Stimulated activated CD8-positive, alpha-beta memory T cell treated with anti-CD3 and anti-CD28 coated beads, Interleukin-4, amount 100 ng/mL, for 24 hours (primary cell): ENCODE results near the gene JARID2.

ENCODE experiments used
- DNase-seq: peaks from one replicate; pipeline ENCODE4 v3.0.0-alpha.2; 2020; ENCODE audit warnings: low read depth

JARID2 gene

DNA sequence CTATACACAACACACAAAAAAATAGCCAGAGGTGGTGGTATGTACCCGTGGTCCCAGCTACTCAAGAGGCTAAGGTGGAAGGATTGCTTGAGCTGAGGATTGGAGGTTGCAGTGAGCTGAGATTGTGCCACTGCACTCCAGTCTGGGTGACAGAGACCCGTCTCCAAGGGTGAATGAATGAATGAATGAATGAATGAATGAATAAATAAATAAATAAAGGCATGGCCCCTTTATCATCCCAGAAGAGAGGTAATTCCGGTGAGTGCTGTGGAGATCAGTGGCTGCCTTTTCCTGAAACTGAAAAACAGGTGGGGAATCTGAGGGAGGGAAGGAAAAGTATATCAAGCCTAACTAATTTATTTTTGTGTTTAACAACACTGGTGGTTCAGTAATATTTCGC is 90.0 kb downstream of the JARID2 start:
- DNase-seq = no peak

DNA sequence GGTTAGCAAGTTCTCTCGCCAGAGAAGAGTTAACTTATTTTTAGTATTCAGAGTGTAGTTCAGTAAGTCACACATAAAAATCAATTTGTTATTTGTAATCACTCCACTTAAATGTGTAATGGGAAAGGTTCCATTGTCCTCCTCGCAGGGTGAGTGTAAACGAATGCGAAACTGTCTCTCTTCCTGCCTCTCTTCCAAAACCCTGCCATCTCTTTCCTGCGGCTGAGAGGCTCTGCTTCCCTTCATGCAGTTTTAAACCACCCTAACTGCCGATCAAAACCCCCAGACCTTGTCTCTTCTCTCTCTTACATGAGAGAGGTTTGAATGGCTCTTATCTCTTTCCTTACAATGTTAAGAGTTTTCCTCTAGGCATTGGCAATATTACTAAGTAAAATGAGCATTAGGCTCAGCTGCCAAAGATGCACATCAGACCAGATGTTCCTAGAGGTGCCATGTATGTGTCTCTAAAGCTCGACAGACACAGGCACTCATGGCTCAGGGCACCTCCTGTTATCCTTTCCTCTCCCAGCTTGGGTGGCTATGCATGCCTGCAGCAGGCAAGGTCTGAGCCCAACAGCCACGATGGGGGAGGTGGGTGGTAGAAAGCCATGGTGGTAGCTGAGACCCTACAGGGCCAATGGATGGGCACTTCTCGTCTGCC is 91.2 kb downstream of the JARID2 start:
- DNase-seq = no peak

DNA sequence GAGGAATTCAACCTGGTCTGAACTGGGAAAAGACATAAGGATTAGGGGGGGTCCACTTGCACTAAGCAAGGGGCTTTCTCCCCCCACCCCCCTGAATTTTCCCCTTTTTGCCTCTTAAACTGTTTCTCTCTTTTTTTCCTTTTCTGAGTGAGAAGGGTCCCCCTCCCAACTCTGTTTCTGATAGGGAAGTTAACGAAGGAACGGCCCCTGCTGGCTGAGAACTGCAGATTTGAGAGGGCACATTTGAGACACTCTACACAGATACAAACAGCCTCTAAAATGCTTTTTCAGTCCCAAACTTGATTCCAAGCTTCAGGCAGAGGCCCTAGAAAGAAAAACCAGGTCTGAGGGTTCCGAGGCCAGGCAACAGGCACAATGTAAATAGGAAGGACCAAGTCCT is 91.7 kb downstream of the JARID2 start:
- no peak for DNase-seq

DNA sequence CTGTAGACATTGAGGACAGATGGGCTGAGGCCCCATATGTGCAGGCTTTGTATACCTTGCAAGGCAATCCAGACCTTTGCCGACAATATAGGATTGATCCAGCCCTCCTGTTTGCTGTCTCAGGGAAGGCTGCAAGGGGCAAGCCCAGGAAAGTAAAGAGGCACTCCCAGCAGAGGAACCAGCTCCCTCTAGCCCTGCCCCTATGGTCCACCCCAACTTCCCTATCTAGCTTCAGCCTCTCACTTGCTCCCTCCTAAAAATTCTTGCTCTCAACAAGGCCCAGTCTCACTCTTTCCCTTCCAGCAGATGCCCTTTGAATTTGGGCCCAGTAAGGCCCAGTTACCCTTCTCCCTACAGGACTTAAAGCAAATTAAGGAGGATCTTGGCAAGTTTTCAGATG is 92.6 kb downstream of the JARID2 start:
- no peak for DNase-seq

DNA sequence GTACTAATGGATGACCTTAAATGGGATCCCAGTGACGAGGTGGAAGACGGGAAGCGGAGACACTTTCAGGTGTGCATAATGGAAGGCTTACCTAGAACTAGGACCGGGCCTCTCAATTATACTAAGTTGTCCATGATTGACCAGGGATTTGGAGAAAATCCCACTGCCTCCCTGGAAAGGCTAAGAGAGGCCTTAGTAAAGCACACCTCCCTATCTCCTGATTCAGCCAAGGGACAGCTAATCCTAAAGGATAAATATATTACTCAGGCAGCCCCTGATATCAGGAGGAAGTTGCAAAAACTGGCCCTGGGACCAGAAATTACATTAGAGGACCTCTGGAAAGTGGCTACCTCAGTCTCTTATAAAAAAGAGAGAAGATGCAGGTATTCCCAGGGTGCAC is 93.2 kb downstream of the JARID2 start:
- DNase-seq = no peak

DNA sequence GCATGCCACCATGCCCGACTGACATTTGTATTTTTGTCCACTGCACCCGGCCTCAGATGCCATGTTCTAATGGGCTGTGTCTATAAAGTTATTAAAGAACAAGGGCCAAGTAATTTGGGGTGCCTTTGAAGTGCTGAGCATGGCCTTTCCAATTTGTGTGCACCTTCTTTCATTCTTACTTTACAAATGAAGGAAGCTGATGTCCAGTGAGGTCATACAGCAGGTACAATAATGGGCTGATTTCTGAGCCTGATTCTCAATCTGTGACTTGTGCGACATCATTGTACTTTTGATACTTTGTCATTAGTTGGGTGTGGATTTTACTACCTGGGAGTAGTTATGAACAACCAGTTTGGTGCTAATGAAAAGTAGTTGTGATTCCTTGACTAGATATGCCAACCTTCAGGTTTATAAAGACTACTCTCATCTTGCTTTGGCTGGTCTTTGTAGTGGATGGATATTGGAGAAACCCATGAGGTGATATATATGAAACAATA is 94.3 kb downstream of the JARID2 start:
- DNase-seq = no peak

DNA sequence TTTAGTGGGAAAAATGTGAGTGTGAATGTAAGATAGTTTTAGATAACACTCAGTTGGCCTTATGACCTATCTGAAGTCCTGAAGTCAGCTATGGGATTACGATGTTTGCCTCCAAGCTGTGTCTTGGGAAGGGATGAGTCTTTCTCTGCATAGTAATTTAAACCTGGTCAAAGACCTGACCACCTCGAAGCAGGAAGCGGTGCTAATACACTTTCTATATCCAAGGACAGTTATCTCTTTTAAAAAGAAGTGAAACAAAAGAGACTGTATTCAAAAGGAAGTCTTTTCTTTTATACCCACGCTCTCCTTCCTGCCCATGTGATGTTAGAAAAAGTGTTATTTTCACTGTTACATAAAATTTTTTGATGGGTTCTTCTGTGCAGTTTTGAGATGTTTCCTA is 94.9 kb downstream of the JARID2 start:
- no peak for DNase-seq

DNA sequence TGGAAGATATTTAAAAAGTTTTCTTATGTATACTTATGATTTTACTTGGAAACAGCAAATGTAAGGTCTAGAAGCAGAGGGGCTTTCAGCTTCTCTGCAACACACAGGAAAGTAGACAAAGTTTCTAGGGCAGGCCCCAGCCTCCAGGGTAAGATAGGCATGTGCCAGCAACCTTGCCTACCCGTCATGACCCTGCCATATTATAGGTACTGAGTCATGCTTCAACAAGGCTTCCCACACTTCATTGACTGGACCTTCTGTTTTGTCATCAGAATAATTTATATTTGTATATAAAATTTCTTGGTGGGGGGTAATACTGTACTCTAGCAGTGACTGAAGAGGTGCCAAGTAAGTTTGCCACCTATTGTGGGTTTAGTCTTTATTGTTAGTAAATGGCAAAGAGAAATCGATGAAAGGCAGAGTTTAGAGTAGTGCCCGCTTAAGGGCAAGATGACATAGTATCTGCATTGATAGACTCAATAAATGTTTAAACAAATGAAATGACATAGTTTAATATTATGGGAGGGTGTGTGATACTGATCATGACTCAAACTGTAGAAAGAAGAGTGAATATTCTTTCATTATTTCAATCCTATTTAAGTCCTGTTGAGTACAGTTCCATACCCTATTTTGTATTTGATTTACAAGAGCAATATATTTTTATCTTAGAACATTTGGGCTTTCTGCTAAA is 95.6 kb downstream of the JARID2 start:
- DNase-seq = no peak

DNA sequence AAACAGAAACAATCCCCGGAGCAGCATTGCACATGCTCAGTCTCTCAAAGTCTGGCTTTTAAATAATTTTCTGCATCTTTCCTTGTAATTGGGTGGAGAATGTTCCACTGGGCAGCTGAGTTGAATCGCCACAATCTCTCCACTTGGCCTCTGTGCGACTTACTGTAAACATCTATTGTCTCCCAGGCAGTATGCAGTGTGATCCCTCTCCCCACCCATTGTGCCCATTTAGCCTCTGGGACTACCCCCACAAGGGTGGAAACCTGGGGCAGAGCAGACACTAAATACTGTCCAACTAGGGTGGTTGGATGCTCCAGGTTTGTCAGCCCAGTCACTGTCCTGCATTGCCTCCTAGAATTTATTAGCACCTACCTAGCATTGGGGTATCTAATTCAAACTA is 96.2 kb downstream of the JARID2 start:
- no peak for DNase-seq

DNA sequence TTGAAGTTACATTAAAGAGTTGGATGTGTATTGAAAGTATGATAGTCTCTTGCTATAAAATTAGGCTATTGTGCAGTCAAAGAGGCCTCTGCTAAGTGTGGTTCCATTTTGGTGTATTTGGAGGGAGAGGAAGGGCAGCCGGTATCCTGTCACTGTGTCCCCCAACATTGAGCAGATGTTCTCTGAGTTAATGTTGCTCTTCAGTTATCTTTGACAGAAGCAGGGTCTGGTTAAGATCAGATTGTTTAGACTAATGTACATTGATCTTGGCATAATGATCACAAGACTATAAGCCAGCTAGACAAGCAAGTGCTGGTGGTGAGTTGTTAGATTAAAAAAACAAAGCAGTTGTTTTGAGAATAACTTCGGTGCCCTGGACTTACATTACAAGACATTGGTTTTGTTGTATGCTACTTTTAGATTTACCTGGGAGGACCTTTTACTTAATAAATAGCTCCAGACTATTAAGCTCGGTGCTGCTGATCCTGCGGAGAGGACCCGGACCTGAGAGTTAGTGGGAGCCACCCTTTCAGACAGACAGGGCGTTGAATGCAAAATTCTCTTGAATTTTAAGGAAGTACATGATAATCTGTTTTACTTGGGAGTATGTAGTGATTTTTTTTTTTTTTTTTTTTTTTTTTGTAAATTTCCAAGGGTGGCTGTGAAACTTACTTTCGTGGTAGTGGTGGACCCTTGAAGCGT is 97.8 kb downstream of the JARID2 start:
- DNase-seq = no peak

DNA sequence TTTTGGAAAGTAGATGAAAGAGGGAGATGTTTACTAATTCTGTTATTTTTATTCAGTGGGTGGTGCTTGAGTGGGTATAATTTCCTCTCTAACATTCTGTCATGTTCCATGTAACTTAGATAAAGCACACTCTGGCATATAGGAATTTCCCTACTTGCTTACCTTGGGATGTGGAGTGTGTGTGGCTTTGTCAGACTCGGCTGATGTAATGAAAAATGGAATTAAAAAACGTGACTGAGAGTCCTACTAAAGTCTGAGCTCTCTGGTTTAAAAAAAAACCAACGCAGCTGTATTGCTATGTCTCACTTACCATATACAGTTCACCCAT is 98.3 kb downstream of the JARID2 start:
- DNase-seq = no peak

DNA sequence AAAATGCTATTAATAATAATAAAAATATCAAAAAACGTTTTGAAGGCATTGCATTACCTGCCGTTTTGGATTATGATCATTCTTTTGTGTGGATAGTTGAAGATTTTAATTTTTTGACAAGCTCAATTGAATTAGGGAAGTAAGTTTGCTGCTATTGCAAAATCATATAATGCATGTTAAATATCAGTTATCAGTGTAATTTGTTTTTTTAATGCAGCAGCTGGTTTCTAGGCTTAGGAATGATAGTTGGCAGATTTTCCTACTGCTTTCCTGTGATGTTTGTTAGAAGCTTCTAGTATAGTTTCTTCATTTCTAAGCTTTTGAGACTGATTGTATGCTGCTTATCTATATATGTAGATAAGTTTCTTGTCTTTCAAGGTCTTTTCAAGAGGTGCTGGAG is 99.0 kb downstream of the JARID2 start:
- no peak for DNase-seq

DNA sequence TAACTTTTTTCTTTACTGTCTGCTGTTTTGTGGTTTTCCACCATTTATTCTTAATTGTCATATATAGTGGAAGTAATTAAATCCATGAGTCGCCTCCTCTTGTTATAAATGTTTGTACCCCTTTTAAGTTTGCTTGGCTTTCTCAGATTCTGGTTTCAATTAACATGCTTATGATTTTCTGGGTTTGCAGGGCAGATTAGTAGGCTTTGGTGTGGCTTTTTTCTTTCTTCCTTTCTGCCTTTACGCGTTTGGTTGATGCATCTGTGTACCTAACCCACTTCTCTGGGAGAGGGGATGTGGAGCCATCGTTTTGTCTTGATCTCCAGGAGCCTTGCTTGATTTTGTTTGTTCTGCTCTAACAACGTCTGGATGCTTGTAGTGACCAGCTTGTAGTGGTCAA is 100.4 kb downstream of the JARID2 start:
- DNase-seq = no peak

DNA sequence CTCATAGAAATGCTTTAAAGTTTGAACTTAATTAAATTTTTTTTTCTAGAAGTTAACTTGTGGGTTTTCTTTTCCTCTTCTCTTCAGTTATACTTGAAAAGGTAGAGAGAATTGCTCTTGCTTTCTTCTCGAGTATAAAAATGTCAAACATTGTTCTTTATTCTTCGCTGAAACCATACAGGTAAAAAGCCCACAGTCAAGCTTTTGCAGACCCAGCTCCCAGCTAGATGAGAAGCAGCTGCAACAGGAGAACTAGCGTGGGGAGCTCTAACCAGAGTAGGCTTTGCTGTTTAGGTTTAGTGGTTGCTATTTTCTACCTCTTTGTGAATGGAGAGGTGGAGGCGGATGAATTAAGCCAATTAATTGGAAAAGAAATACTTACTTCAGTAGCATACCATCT is 102.7 kb downstream of the JARID2 start:
- DNase-seq = no peak

DNA sequence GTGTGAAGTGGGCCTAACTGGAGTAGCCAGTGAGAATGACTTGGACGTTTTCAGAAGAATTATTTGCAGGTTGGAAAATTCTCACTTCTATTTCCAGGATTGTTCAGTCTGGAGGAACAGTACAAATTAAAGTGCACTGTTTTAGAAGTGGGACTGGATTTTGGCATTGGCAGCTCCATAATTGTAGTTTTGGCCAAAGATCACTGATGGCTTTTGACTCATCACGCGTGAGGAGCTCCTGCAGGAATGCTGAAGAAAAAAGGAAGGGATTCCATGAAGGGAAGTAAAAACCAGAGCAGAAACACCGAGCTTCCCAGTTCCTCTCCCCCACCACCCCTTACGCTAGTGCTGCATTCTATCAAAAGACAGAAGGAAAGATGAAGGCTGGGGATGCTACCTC is 103.5 kb downstream of the JARID2 start:
- DNase-seq = no peak

DNA sequence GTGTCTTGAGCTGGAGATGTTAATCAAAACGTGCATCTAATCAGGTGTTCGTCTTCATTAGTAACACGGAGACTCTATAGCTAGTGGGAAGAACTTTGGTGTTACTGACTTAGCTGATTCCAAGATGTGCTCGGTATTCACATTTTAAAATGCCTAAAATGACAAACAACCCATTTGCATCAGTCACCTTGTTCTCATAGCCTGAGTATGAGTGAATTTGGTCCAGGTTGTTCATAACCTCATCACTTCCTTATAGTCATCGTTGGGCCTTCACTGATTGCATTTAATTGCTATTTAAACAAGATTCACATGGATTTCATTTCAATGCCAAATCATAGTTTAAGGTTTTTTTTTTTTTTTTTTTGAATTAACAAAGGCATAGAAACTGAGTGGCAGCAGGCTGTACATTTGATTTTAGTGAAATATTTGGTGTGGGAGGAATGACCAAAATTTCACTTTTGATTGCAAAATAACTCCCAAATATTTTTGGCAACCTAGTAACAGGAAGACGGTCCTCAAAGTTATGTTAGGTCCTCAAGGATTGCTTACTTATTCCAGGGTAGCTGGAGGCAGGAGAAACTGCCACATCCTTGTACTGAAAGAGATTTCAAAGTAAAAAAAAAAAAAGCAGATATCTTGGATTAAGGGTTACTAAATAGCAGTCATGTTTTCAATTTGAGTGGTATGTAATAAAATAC is 104.7 kb downstream of the JARID2 start:
- no peak for DNase-seq

DNA sequence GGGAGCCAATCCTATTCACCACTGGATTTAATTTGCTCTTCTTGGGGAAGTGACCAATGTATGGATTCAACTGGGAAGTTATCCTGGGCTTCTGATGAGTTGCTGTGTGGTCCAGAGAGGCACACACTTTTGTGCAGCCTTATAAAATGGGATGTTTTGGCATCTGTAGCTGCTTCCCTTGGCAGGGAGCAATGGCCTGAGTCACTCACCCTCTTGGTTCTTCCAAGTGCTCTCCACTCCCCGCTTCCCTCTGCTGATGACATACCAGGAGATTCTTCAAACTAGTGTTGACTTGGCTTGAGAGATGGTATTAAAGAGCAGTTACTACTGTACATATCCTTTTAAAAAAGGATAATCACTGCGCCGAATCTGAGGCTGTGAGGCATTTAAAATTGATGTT is 105.8 kb downstream of the JARID2 start:
- no peak for DNase-seq

DNA sequence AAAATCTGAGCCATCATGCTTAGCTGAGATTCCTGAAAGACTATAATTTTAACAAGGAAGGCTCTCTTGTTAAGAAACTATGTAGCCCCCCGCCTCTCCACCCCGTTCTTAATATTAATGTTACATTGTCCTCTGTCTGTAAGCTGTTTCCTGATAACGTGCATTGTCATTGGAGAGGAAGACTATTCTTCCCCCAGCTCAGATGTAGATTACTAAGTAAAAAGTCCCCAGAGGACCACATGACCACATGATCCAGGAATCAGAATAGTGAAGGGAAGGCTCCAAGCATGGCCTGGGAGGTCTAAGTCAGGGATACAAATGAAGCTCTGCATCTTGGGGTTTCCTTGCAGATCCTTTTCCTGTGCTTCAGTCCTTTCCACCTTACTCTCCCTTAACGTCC is 106.4 kb downstream of the JARID2 start:
- DNase-seq = no peak

DNA sequence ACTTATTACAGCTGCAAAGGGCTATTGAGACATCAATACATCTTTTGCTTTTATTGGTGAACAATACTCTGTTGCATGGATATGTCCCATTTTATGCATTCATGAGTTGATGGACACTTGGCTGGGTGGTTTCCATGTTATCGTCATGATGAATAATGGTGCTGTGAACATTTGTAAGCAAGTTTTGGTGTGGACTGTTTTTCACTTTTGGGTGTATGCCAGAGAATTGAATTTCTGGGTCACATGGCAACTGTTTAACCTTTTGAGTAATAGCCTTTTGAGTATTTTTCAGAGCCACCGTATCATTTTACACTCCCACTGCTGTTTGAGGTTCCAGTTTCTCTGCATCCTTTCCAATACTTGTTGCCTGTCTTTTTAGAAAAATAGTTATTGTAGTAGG is 107.0 kb downstream of the JARID2 start:
- no peak for DNase-seq

DNA sequence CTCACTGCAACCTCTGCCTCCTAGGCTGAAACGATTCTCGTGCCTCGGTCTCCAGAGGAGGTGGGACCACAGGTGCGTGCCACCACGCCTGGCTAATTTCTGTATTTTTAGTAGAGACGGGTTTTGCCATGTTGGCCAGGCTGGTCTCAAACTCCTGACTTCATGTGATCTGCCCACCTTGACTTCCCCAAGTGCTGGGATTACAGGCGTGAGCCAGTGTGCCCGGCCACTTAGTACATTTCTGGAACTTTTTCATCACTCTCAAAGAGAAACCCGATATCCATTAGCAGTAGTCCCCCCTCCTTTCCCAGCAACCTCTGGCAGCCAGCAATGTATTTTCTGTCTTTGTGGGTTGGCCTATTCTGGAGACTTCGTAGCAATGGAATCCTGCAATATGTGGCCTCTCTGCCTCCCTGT is 109.8 kb downstream of the JARID2 start:
- no peak for DNase-seq

DNA sequence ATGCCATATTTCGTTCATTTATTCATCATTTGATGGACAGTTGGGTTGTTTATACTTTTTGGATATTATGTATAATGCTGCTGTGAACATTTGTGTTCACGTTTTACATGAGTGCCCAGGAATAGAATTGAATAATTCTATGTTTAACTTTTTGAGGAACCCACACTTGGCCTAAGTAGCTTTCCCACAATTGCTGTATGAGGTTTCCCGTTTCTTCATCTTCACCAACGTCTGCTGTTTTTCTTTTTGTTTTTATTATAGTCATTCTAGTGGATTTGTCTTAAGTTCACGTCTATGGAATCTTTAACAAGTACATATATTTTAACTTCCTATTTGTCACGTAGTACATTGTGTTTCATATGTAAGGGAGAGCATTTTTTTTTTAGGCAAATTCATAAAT is 110.3 kb downstream of the JARID2 start:
- no peak for DNase-seq

DNA sequence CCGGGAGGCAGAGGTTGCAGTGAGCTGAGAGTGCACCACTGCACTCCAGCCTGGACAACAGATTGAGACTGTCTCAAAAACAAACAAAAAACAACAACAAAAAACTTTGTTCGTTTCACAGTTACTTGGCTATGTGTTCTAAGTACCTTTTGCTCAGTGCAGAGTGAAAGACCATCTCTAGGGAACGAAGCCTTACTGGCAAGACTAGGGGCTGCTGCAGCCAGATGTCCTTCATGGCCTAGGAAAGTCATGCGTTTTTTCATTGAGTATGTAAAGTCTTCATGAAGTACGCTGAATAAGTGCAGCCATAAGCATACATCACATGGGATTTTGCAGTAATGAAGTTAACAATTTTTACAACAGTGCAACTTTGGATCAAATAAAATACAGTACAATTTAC is 111.1 kb downstream of the JARID2 start:
- DNase-seq = no peak

DNA sequence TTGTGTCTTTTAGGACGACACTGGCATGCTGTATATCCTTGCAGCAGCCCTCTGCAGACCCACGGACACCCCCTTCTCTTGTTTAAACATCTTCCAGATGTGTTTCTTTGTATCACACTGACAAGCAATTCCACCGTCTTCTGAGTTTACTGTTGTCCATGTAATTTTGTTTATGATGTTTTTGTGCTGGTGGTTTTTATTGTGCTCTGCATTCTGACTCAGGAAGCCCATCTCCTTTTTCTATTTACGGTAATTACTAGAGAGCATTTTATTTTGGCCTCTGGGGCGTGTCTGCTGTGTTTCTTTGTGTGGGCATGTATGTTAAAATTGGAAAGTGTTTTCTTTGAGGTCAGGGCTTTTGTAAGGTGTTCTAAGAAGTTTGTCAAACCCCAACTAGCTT is 111.9 kb downstream of the JARID2 start:
- DNase-seq = no peak
